ENCODE results near the gene CREBRF. TPM values are rescaled to one million over a fixed set of nuclear protein-coding genes. Genes with fewer than 3 reads are reported as not detected.
A peak's percentile ranks its signal among the peaks of the same experiment; 100 is the strongest.

The CREBRF gene
- total and polyA plus RNA-seq, 9 of the 15 experiments (the other 6 are each of a cell fraction or from before 2014, with no cell fraction given): 1.1 to 4.9 (median 2.9) TPM

- H3K27ac ChIP-seq (ENCODE audit: extremely low read depth, low read depth, low read length): no peak overlapping the region
- H3K4me3 ChIP-seq: no peak overlapping the region
- BruUV-seq (replicated peaks): no TSS peak
- H2AFZ ChIP-seq (ENCODE audit: low read depth, low read length): no peak overlapping the region
- POLR2A ChIA-PET: no interaction called here
- no peak overlapping the region for H3K9ac ChIP-seq (ENCODE audit: insufficient read depth in 1 of 2, low read depth in 2 of 2, low read length in 2 of 2)
- intact Hi-C loops (cut with micrococcal nuclease): no loop called here
- no peaks in the 10 kb centered on the region for H3K9me1 ChIP-seq (ENCODE audit: control insufficient read depth, insufficient read depth, low read length)
- in situ Hi-C loops (cut with MboI): no loop called here
- CTCF ChIA-PET (ENCODE audit: low intra/inter-chr PET ratio): no interaction called here
- no peaks in the 10 kb centered on the region for H3K79me2 ChIP-seq (ENCODE audit: control insufficient read depth, insufficient read depth, low read length)
- DNase-seq (ENCODE audit: extremely low read depth in 1 of 4, low spot score in 3 of 4) (no peak), ATAC-seq (no peak), FAIRE-seq (peak; percentile 32)
- no peaks in the 10 kb centered on the region for H4K20me1 ChIP-seq (replicated peaks; ENCODE audit: control insufficient read depth, insufficient read depth, low read length)
- no peaks in the 10 kb centered on the region for H3K4me1 ChIP-seq (replicated peaks in 1 of 2; ENCODE audit: control insufficient read depth in 2 of 2, insufficient read depth in 2 of 2, low read length in 2 of 2)
- no peaks in the 10 kb centered on the region for H3K36me3 ChIP-seq (ENCODE audit: control insufficient read depth, insufficient read depth, low read length)
- no peaks in the 10 kb centered on the region for H3K27me3 ChIP-seq (ENCODE audit: control insufficient read depth in 2 of 2, insufficient read depth in 2 of 2, low read length in 2 of 2)
- no peaks in the 10 kb centered on the region for H3K9me3 ChIP-seq (replicated peaks; ENCODE audit: control insufficient read depth, insufficient read depth, low read depth, low read length)
- H3K4me2 ChIP-seq (ENCODE audit: insufficient read depth, low read length): no peak overlapping the region
- 82% methylated on average over 1 of the region's 1 CpG for WGBS (ENCODE audit: insufficient coverage, low coverage, missing lambda C conversion rate)
- TF ChIP-seq TAL1 (IDR thresholded peaks at IDR 0.05) (no peak), ZNF347 (CRISPR knock-in tag; IDR thresholded peaks at IDR 0.05; ENCODE audit: low read depth) (no peak), MCM3 (IDR thresholded peaks at IDR 0.05) (no peak), ZNF175 (CRISPR knock-in tag; IDR thresholded peaks at IDR 0.05; ENCODE audit: low read depth) (no peak), CBFA2T3 (IDR thresholded peaks at IDR 0.05) (no peak), ADNP (tag; IDR thresholded peaks at IDR 0.05) (no peak), GATAD2B (IDR thresholded peaks at IDR 0.05; ENCODE audit: borderline replicate concordance) (no peak), ZBTB17 (CRISPR knock-in tag; IDR thresholded peaks at IDR 0.05) (no peak), MAZ (CRISPR knock-in tag; conservative IDR thresholded peaks at IDR 0.05 in 1 of 2, IDR thresholded peaks at IDR 0.05 in 1 of 2) (no peak), ZNF407 (IDR thresholded peaks at IDR 0.05; ENCODE audit: low read depth) (no peak), ZNF695 (CRISPR knock-in tag; IDR thresholded peaks at IDR 0.05) (no peak), ARNT (IDR thresholded peaks at IDR 0.05) (no peak), TBL1XR1 (IDR thresholded peaks at IDR 0.05; ENCODE audit: low read length in 2 of 2) (no peak), ELK3 (CRISPR knock-in tag; IDR thresholded peaks at IDR 0.05) (no peak), TAF15 (IDR thresholded peaks at IDR 0.05; ENCODE audit: low read depth, low read length) (no peak)
Observed at GRCh38 chr5:173114536-173114935, 58.4 kb downstream of the CREBRF start.
